GM13977 (cell line): Measurements from ENCODE around the gene LYZL2.
"Not testable (repeated sequence)": the region's sequence is repeated elsewhere in the genome, so short reads cannot be mapped to it uniquely, and the experiment has no call there.

Experiments used
- DNase-seq: peaks from one replicate; pipeline ENCODE4 v3.0.0; 2012; ENCODE audit warnings: low spot score
- CTCF ChIP-seq: IDR thresholded peaks from 2 replicates; pipeline ENCODE4 v1.5.1; 2012; ENCODE audit warnings: mild to moderate bottlenecking, control low read depth; ENCODE audit not compliant: insufficient read depth; ENCODE audit errors: extremely low read depth, missing control alignments
- in situ Hi-C: fragments of 300-500 bp; cut with MboI; formaldehyde crosslinking; loops from one replicate; pipeline ENCODE4 v1.12.0; 2022; ENCODE audit warnings: low sequenced_read_pairs, low pct_unique_long_range_greater_than_20kb, mixed read lengths, inconsistent platforms; ENCODE audit not compliant: unreplicated experiment

LYZL2 gene

GRCh38 chr10:30619966-30620365, 9.6 kb downstream of the LYZL2 start:
- in situ Hi-C loops = no loop called here
- TF ChIP-seq CTCF = no peak

GRCh38 chr10:30617070-30617469, 12.5 kb downstream of the LYZL2 start:
- DNase-seq = no peak
- no peak for TF ChIP-seq CTCF
- in situ Hi-C loops = no loop called here

More at GRCh38 chr10:30619966-30620365, 9.6 kb downstream of the LYZL2 start:
- no peak for DNase-seq

DNA sequence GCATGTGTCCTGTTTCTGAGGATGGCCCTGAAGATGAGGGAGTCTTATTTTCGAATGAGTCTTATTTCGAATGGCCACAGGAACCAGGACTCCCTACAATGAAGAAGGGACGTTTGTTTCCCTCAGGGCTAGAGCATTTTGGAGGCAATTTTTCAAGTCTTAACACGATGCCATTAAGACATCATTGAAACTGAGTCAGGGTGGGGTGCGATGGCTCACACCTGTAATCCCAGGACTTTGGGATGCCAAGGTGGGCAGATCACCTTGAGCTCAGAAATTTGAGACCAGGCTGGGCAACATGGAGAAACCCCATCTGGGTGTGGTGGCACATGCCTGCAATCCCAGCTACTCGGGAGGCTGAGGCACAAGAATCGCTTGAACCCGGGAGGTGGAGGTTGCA, 18.5 kb downstream of the LYZL2 start:
- DNase-seq, in situ Hi-C loops: not testable (repeated sequence)

DNA sequence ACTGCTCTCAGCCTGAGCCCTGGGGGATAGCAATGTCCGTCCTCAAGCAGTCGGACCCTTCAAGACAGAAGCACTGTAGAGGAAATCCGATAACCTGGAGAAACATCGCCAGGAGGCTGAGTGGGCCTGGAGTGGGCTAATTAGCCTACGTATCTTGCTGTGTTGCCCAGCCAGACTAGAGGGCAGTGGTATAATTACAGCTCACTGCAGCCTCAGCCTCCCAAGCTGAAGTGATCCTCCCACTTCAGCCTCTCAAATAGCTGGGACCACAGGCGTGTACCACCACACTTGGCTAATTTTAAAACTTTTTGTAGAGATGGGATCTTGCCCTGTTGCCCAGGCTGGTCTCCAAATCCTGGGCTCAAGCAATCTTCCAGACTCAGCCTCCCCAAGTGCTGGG, 21.7 kb downstream of the LYZL2 start:
- no peak for DNase-seq
- in situ Hi-C loops = no loop called here
- TF ChIP-seq CTCF = no peak

DNA sequence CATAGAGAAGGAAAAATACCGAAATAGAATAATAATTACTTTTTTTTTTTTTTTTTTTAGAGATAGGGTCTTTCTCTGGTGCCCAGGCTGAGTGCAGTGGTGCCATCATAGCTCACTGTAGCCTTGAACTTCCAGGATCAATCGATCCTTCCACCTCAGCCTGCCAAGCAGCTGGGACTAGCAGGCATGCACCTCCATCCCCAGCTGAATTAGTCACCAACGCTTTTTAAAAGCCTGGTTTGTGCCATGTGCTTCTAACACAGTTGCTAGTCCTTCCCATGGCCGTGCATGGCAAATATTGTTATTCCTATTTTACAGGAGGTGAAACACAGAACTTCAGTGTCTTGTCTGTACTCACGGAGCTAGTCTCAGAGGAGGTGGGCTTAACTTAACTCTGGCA, 23.2 kb downstream of the LYZL2 start:
- DNase-seq = no peak
- in situ Hi-C loops = no loop called here
- no peak for TF ChIP-seq CTCF

DNA sequence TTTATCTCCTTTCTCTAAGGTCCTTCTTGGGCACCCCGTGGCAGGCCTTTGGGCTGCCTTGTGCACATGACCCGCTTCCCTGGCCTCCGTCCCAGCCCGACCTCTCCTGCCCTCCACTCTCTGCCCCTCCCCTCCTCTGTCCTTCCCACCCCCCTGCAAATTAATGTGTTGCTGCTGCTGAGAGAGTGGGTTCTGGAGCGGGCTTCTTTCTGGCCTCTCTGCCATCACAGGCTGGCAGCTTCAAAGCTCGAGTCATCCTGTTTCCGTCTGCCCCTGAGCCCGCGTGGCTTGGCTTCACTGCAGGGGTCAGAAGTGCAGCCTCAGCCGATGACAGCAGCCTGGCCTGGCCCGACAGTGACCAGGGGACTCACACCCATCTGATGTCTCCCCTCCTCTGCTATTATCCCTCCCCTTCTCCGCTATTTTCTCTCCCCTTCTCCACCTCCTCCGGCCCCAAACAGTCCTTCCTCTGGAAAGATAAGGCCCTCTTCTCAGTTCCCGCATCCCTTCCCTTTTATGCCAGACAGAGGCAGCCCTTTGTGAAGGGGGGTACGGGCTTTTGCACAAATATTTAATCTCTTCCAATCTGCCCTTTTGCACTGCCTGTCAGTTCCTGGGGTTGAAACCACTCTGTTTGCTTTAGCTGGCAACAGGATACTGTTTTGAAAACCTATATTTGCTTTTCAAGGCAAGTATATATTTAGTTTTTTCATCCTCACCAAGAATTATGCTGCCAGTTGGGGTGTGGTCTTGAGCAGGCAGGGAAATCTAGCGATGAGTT, 24.0 kb downstream of the LYZL2 start:
- in situ Hi-C loops = not testable (repeated sequence)

GRCh38 chr10:30603589-30603988, 26.0 kb downstream of the LYZL2 start:
- in situ Hi-C loops = no loop called here
- no peak for TF ChIP-seq CTCF
- DNase-seq = no peak

More for the DNA sequence above, 24.0 kb downstream of the LYZL2 start:
- not testable (repeated sequence) for DNase-seq

DNA sequence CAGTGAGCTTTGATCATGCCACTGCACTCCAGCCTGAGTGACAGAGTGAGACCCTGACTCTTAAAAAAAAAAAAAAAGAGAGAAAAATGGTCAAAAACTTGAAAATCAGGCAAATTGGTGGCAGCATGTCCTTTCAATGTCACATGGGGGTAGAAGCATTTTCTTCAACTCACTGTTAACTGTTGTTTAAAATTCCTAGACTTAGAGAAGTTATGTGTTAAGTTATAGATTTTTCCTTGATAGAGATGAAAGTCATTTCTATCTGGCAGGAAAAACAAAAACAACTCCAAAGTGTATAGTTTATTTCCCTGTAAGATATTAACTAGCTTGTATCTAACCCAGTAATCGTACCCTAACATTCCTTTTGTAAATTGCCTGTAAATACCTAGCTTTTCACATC, 26.8 kb downstream of the LYZL2 start:
- TF ChIP-seq CTCF = no peak
- in situ Hi-C loops = no loop called here

More for the DNA sequence above, 26.8 kb downstream of the LYZL2 start:
- DNase-seq = no peak
